Gastrocnemius medialis (tissue), 4 donors: ENCODE measurements around the gene JDP2. TPM values are rescaled to one million over a fixed set of nuclear protein-coding genes. Genes with fewer than 3 reads are reported as not detected.
"Not testable (repeated sequence)": the region's sequence is repeated elsewhere in the genome, so short reads cannot be mapped to it uniquely, and the experiment has no call there.

Experiments used
- ATAC-seq, 2 donors: fragments of 150-250 bp; one replicate each; pipeline ENCODE4 v1.9.1; 2016
- DNase-seq, 2 donors: peaks; one replicate each; pipeline ENCODE4 v3.0.0-alpha.2; 2019
- H3K27ac ChIP-seq, 4 donors: fragments of 200-600 bp; sonication (generic); 1 replicate in 1 of 4; 2 replicates in 3 of 4; pipeline ENCODE4 v1.5.1; 2016 to 2018; ENCODE audit warnings: mild to moderate bottlenecking in 2 of 4, moderate library complexity in 1 of 4
- H3K27me3 ChIP-seq, 3 donors: fragments of 200-600 bp; sonication (generic) in 2 of 3; 1 replicate in 1 of 3; 2 replicates in 2 of 3; pipeline versions ENCODE4 v1.5.1 to v1.6.0; 2016 to 2019; ENCODE audit warnings: mild to moderate bottlenecking in 1 of 3, moderate library complexity in 1 of 3
- H3K36me3 ChIP-seq, 2 donors: fragments of 200-600 bp; sonication (generic) in 1 of 2; one replicate each; pipeline ENCODE4 v1.5.1; 2017 to 2018
- H3K4me1 ChIP-seq, 2 donors: fragments of 200-600 bp; sonication (generic) in 1 of 2; one replicate each; pipeline ENCODE4 v1.5.1; 2016 to 2017; ENCODE audit warnings: mild to moderate bottlenecking in 2 of 2
- H3K4me3 ChIP-seq, 4 donors: fragments of 200-600 bp; sonication (generic) in 3 of 4; 1 replicate in 1 of 4; 2 replicates in 3 of 4; pipeline ENCODE4 v1.5.1; 2016 to 2019; ENCODE audit warnings: mild to moderate bottlenecking in 2 of 4
- H3K9me3 ChIP-seq, 3 donors: fragments of 200-600 bp; sonication (generic) in 2 of 3; 1 replicate in 1 of 3; 2 replicates in 2 of 3; pipeline ENCODE4 v1.5.1; 2016 to 2019
- CTCF ChIP-seq, 5 experiments: fragments of 450-650 bp in 3 of 5; fragments of 200-600 bp in 2 of 5; sonication (generic) in 2 of 5; IDR thresholded peaks in 4 of 5; conservative IDR thresholded peaks in 1 of 5; 1 replicate in 4 of 5; 2 replicates in 1 of 5; pipeline ENCODE4 v1.5.1; 2016 to 2019; ENCODE audit warnings: antibody characterized with exemption in 5 of 5, mild to moderate bottlenecking in 3 of 5, moderate library complexity in 3 of 5
- POLR2A ChIP-seq, 2 donors: fragments of 450-650 bp; IDR thresholded peaks; one replicate each; pipeline ENCODE4 v1.6.1; 2017; ENCODE audit warnings: antibody characterized with exemption in 2 of 2, mild to moderate bottlenecking in 2 of 2, moderate library complexity in 2 of 2
- in situ Hi-C, 4 donors: fragments of 200-750 bp; cut with MboI; loops; one replicate each; pipeline versions ENCODE4 v1.15.0 to v1.8.0; 2017; ENCODE audit warnings: low sequenced_read_pairs in 4 of 4
- intact Hi-C: fragments of 100-400 bp; cut with DNase I; formaldehyde crosslinking; loops from one replicate; pipeline ENCODE4 v1.15.1; 2023; ENCODE audit warnings: low total_unique reads
- total RNA-seq, 4 donors: library from RNA; depleted of rRNA; stranded (reverse); fragments of >200 nt; gene quantifications; one replicate each; pipeline versions ENCODE4 v1.1.0 to v1.2.3, GENCODE V29; 2016

Gene JDP2
- total RNA-seq, 4 donors from 2014 or later, result 17.3 to 80.2 (median 31.7) TPM

GRCh38 chr14:75471059-75471458 is 43.2 kb downstream of the JDP2 start:
- TF ChIP-seq POLR2A (IDR thresholded peaks at IDR 0.05), result no peak
- TF ChIP-seq CTCF (IDR thresholded peaks at IDR 0.05 in 4 of 5, conservative IDR thresholded peaks at IDR 0.05 in 1 of 5), result no peak
- Histone ChIP-seq H3K9me3 (no peaks in the 10 kb centered on the region), H3K4me3 (no peak overlapping the region), H3K27me3 (no peaks in the 10 kb centered on the region), H3K4me1 (peaks cover 17 to 19% of the 10 kb centered on the region in 2 donors), H3K27ac (peak overlapping the region; percentile 31 to 87 (median 59)), H3K36me3 (peaks cover 0 to 46% of the 10 kb centered on the region in 2 donors)
- intact Hi-C loops, result no loop called here
- in situ Hi-C loops, result no loop called here
- DNase-seq (peak in 1 of 2 donors; percentile 60), ATAC-seq (peak in 1 of 2 donors; percentile 64)

GRCh38 chr14:75474127-75474526 is 46.3 kb downstream of the JDP2 start:
- intact Hi-C loops, result not testable (repeated sequence)

GRCh38 chr14:75476274-75476995 is 48.6 kb downstream of the JDP2 start:
- in situ Hi-C loops (loop anchor here in 1 of 4 donors (25.0 kb wide), 1 partner anchor 339 kb away; the partner anchor contains the start of gene NEK9), intact Hi-C loops (no loop called here)
- peak in 1 of 2 donors; percentile 46 for DNase-seq
- H3K4me3 ChIP-seq, result no peak overlapping the region
- no peaks in the 10 kb centered on the region for H3K9me3 ChIP-seq
- peaks cover 0 to 19% of the 10 kb centered on the region in 2 donors for H3K36me3 ChIP-seq
- H3K27me3 ChIP-seq, result no peaks in the 10 kb centered on the region
- no peaks in the 10 kb centered on the region for H3K4me1 ChIP-seq
- no peak overlapping the region for H3K27ac ChIP-seq
- no peak for TF ChIP-seq POLR2A (IDR thresholded peaks at IDR 0.05)
- TF ChIP-seq CTCF (IDR thresholded peaks at IDR 0.05 in 4 of 5, conservative IDR thresholded peaks at IDR 0.05 in 1 of 5), result no peak
- peak; percentile 43 to 65 for ATAC-seq

More at GRCh38 chr14:75474127-75474526, 46.3 kb downstream of the JDP2 start:
- ATAC-seq, DNase-seq, H3K27me3 ChIP-seq, in situ Hi-C loops, H3K9me3 ChIP-seq, H3K4me1 ChIP-seq, H3K27ac ChIP-seq, H3K4me3 ChIP-seq: not testable (repeated sequence)
- peaks cover 0 to 41% of the 10 kb centered on the region in 2 donors for H3K36me3 ChIP-seq

- Histone ChIP-seq H3K4me1 (no peaks in the 10 kb centered on the region), H3K36me3 (peaks cover 0 to 6% of the 10 kb centered on the region in 2 donors), H3K4me3 (no peak overlapping the region), H3K27me3 (no peaks in the 10 kb centered on the region), H3K9me3 (no peaks in the 10 kb centered on the region), H3K27ac (no peak overlapping the region)
- no peak for ATAC-seq
- intact Hi-C loops (no loop called here), in situ Hi-C loops (loop anchor here in 1 of 4 donors (25.0 kb wide), 1 partner anchor 341 kb away; the partner anchor contains the start of gene NEK9)
- TF ChIP-seq POLR2A (IDR thresholded peaks at IDR 0.05) (no peak), CTCF (IDR thresholded peaks at IDR 0.05 in 4 of 5, conservative IDR thresholded peaks at IDR 0.05 in 1 of 5) (no peak)
- peak in 1 of 2 donors; percentile 12 for DNase-seq
Observed at GRCh38 chr14:75477881-75478280, 50.1 kb downstream of the JDP2 start.

GRCh38 chr14:75479770-75480600 is 52.2 kb downstream of the JDP2 start:
- peak in 1 of 2 donors; percentile 9 for DNase-seq
- Histone ChIP-seq H3K36me3 (no peaks in the 10 kb centered on the region), H3K9me3 (no peaks in the 10 kb centered on the region), H3K27ac (no peak overlapping the region), H3K4me3 (no peak overlapping the region), H3K27me3 (no peaks in the 10 kb centered on the region), H3K4me1 (no peaks in the 10 kb centered on the region)
- in situ Hi-C loops, result loop anchor here in 3 of 4 donors (5.0 to 25.0 kb wide), 4 partner anchors 173 to 345 kb away; partner anchors contain the start of gene NEK9 (in 1 of the 3)
- TF ChIP-seq CTCF (IDR thresholded peaks at IDR 0.05 in 4 of 5, conservative IDR thresholded peaks at IDR 0.05 in 1 of 5) (no peak), POLR2A (IDR thresholded peaks at IDR 0.05) (no peak)
- intact Hi-C loops, result no loop called here
- ATAC-seq, result no peak
